ENCODE measurements around the gene GALNT16.

DNA sequence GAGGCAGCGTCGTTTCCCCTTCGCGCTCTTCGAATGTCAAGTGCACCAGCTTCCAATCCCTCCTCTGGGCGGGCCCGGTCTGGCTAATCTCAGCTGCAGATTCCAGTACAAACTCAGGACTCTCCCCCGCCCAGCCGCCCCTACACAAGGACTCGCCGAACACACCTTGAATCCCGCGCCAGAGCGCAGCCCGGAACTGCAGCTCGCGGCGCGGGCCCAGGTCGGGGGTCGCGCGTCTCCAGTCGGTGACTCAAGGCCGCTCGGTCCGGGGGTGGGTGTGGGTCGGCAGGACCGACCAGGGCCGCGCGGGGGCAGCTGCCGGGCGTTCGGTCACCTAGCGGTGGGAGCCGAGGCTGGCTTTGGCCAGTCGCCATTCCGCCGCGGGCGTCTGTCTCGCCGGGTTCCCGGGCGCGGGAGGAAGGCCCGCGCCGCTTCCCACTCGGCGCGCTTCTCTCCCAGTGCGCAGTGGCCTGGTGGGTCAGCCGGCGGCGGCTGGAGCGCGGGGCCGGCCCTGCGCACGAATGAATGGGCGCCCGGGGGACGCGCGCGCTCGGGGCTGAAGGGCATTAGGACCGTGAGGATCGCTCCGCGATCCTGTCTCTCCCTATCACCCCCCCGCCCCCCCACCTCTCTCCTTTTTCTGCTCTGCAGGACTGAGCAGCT is at the start of gene GALNT16:
- TF ChIP-seq EP300 (IDR thresholded peaks at IDR 0.05) = no peak
- TF ChIP-seq, protein P1, sequence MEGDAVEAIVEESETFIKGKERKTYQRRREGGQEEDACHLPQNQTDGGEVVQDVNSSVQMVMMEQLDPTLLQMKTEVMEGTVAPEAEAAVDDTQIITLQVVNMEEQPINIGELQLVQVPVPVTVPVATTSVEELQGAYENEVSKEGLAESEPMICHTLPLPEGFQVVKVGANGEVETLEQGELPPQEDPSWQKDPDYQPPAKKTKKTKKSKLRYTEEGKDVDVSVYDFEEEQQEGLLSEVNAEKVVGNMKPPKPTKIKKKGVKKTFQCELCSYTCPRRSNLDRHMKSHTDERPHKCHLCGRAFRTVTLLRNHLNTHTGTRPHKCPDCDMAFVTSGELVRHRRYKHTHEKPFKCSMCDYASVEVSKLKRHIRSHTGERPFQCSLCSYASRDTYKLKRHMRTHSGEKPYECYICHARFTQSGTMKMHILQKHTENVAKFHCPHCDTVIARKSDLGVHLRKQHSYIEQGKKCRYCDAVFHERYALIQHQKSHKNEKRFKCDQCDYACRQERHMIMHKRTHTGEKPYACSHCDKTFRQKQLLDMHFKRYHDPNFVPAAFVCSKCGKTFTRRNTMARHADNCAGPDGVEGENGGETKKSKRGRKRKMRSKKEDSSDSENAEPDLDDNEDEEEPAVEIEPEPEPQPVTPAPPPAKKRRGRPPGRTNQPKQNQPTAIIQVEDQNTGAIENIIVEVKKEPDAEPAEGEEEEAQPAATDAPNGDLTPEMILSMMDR (IDR thresholded peaks at IDR 0.05) = no peak
- no peak for TF ChIP-seq POLR2AphosphoS5 (IDR thresholded peaks at IDR 0.05)

Data from suprapubic skin (tissue), 4 donors.